ENCODE measurements around the gene IMMT. TPM values are rescaled to one million over a fixed set of nuclear protein-coding genes. Genes with fewer than 3 reads are reported as not detected.

The IMMT gene
- total RNA-seq, 1 experiment from 2014 or later, result 112 TPM

DNA sequence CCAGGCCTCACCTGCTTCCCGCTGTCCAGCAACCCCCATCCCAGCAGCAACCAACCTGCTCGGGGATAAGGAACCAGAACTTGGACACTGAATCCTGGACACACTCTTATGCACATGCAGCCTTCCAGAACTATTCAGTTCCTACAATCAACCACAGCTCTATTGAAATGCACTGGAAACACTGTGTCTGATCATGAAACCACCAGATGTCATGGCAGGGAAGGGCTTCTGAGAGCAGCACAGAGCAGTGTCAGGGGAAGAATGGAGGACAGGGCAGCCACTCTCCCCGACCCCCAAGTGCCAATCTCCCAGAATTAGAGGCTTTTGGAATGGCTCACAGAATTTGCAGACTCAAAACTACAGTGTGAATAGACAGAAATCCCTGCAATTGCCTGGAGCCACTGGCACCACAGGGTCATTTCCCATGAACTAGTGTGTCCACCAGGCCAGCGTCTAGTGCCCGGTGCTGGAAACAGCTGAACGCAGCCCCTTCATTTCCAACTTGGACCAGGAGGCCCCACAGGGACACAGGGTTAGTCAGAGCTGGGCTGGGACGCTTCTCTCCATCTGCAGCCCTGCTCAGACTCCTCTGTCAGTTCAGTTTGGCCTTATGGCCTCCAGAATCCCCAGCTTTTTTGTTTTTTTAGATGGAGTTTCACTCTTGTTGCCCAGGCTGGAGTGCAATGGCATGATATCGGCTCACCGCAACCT is 29.5 kb upstream of the IMMT start:
- no peak overlapping the region; the same call in 1 of the 2 replicates for H3K14ac ChIP-seq (ENCODE audit: insufficient read depth, low read length)

More for the DNA sequence above, 29.5 kb upstream of the IMMT start:
- no peak overlapping the region for H2BK5ac ChIP-seq (ENCODE audit: insufficient read length, low read length)
- H3K79me2 ChIP-seq (ENCODE audit: insufficient read depth, low read length), result no peaks in the 10 kb centered on the region
- H3K27ac ChIP-seq (ENCODE audit: insufficient read length, low read depth, low read length), result no peak overlapping the region
- no peaks in the 10 kb centered on the region; the same call in 1 of the 2 replicates for H3K27me3 Mint-ChIP-seq (ENCODE audit: low read depth)
- H3K18ac ChIP-seq (ENCODE audit: insufficient read length, low read depth, low read length), result no peak overlapping the region
- H2AFZ ChIP-seq (ENCODE audit: low read length), result no peak overlapping the region
- no peak overlapping the region for H2BK120ac ChIP-seq (ENCODE audit: low read depth, low read length, poor library complexity, severe bottlenecking)
- peak overlapping the region in 1 of 3 experiments; percentile 57; a peak in 1 of 7 replicates for H3K27ac Mint-ChIP-seq
- H3K4ac ChIP-seq (ENCODE audit: low read depth, low read length), result no peak overlapping the region
- no peak overlapping the region for H4K91ac ChIP-seq (ENCODE audit: insufficient read length, low read depth, low read length)
- no peaks in the 10 kb centered on the region for H3K9me3 ChIP-seq (ENCODE audit: control insufficient read depth, low read depth, low read length)
- no peak overlapping the region for H3K56ac ChIP-seq (ENCODE audit: insufficient read length, low read depth, low read length)
- no peaks in the 10 kb centered on the region for H3K23me2 ChIP-seq (ENCODE audit: insufficient read length, low read depth, low read length, poor library complexity, severe bottlenecking)
- H3K9me3 Mint-ChIP-seq, result no peaks in the 10 kb centered on the region
- no peak overlapping the region for H2AK5ac ChIP-seq (ENCODE audit: insufficient read length, low read length)
- no peak overlapping the region for H4K8ac ChIP-seq (replicated peaks; ENCODE audit: insufficient read length, low read depth, low read length)
- no peak overlapping the region for H3K4me2 ChIP-seq (ENCODE audit: insufficient read depth, insufficient read length, low read length)
- H2BK15ac ChIP-seq (ENCODE audit: low read depth, low read length), result no peak overlapping the region
- no peak for TF ChIP-seq CTCF (conservative IDR thresholded peaks at IDR 0.05)
- H3K9ac ChIP-seq (ENCODE audit: extremely low read depth, insufficient read length, low read length), result no peak overlapping the region
- no peak for DNase-seq
- no peaks in the 10 kb centered on the region for H3K36me3 Mint-ChIP-seq (ENCODE audit: insufficient read depth in 1 of 3, low read depth in 3 of 3)
- no peaks in the 10 kb centered on the region for H3K4me1 ChIP-seq (ENCODE audit: insufficient read depth, low read length)
- WGBS (ENCODE audit: extremely low coverage, insufficient read length, low lambda C conversion rate), result no CpG with 5 or more reads among the region's 9 CpGs
- H4K20me1 ChIP-seq (ENCODE audit: control insufficient read depth, insufficient read depth, insufficient read length), result peaks cover 1% of the 10 kb centered on the region
- H2BK20ac ChIP-seq (ENCODE audit: low read depth, low read length, poor library complexity, severe bottlenecking), result no peak overlapping the region
- H3K4me3 Mint-ChIP-seq, result no peak overlapping the region
- no peak overlapping the region for H3T11ph ChIP-seq (ENCODE audit: low read length)
- H3K4me1 Mint-ChIP-seq, result peaks cover 5 to 22% of the 10 kb centered on the region in 2 experiments
- no peaks in the 10 kb centered on the region for H3K27me3 ChIP-seq (ENCODE audit: insufficient read depth, low read length)
- H4K5ac ChIP-seq (ENCODE audit: insufficient read length, low read depth, low read length), result no peak overlapping the region
- H2BK12ac ChIP-seq (ENCODE audit: insufficient read length, low read depth, low read length), result no peak overlapping the region
- H3K23ac ChIP-seq (ENCODE audit: insufficient read length, low read depth, low read length), result no peak overlapping the region
- H3K79me1 ChIP-seq (ENCODE audit: insufficient read depth, low read depth, low read length, poor library complexity, severe bottlenecking), result no peaks in the 10 kb centered on the region

Measured in H9 (cell line).